NCI-H2081 (cell line): ENCODE results near the gene AKAIN1.
A peak's percentile ranks its signal among the peaks of the same experiment; 100 is the strongest.

Experiments used
- DNase-seq, 2 experiments: peaks; one replicate each; lab custom pipeline; 2025; lab: John Stamatoyannopoulos, UW

The AKAIN1 gene, protein sequence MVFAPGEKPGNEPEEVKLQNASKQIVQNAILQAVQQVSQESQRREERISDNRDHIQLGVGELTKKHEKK

GRCh38 chr18:5197032-5197434, at the start of gene AKAIN1:
Gene AKAIN1 (minus strand): TSS chr18:5197257. CDS start chr18:5197053, 204 bp downstream.
- peak; percentile 26 to 36 for DNase-seq

DNA sequence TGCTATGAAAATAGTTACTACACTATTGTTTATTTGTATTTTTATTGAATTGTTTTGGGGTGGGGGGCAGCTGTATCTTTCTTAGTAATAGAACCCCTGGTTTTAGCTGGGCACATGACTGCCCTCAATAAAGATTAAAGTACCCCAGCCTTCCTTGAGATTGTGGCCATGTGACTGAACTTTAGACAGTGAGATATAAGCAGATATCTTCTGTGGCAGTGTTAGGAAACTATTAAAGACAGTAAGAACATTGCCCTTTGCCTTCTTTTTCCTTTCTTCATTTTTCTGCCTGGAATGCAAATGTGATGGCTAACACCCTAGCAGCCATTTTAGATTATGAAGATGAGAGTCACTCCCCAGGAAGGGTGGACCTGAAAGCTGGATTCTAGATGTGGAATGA, 47.9 kb upstream of the AKAIN1 start:
- no peak for DNase-seq

DNA sequence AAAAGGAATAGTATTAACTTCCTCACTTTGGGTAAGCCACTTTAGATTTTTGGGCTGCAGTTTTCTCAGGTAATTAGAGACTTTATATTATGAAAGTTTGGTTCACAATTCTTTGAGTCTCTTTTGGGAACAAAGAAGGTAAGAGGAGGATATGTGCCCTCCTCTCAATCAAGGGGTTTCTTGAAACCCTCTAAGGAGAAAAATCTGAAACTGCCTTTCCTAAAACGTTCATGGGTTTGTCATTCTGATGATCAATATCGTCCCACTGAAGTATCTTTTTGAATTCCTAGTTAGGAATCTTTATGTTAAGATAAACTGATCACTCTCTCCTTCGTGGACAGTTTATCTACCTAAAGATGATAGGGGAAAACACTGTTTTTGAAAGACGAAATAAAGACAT, 42.4 kb upstream of the AKAIN1 start:
- no peak for DNase-seq

DNA sequence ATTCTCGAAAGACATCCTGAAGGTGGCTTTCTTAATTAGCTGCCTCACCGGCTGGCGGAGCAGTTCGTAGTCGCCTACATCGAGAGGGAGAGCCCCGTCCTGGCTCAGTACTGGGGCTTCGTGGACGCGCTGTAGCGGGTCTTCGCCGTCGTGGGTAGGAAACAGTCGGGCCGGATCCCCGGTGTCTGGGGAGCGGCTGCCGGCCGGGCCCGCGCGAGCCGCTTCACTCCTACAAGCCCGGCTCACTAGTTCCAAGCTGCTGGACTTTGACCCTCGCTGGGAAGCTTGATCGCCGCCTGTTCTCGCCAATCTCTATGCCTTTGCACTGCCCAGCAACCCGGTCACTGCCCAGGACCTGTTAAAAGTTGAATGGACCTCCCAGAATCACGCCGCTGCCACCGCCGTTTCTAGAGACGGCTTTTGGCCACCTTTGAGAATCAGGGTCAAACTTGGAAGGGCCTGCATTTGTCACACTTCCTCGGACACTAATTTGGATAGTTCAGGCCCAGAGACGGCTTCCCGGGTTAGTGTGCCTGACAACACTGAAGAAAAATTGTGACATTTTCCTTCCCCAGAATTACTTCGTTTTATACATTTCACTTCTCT, 41.4 kb upstream of the AKAIN1 start:
- peak in 1 of 2 experiments; percentile 32 for DNase-seq

DNA sequence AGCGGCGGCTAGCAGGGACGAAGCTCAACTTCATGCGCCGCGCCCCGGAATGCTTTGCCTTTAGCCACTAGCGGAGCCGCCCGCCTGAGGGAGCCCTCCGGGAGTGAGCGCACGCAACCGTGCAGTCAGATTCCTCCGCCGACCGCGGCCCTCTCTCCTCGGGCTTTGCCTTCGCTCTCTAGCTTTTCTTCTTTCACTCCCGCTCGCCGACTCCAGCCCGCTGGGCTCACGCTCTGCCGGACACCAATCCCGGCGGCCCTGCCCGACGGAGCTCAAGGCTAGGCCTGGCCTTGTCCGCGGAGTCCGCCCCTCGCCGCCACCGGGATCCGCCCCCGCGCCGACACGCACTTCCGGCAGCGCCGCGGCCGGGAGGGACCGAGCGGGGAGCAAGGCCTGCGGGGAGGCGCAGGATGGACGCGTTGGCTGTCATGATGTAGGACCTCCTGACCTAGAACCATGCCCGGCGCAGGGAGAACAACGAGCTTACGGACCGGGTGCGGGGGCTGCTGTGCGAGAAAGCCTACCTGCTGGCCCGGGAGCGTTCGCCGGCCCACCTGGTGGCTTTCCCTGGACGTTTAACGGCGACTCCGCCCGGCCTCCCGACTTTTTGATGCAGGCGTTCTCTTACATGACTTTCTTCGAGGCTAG, 40.8 kb upstream of the AKAIN1 start:
- DNase-seq: peak; percentile 83 to 95

- DNase-seq: peak; percentile 22 to 74
Measured at GRCh38 chr18:5237083-5237722, 40.1 kb upstream of the AKAIN1 start.

- no peak for DNase-seq
Measured at GRCh38 chr18:5214583-5215351, 17.7 kb upstream of the AKAIN1 start.

DNA sequence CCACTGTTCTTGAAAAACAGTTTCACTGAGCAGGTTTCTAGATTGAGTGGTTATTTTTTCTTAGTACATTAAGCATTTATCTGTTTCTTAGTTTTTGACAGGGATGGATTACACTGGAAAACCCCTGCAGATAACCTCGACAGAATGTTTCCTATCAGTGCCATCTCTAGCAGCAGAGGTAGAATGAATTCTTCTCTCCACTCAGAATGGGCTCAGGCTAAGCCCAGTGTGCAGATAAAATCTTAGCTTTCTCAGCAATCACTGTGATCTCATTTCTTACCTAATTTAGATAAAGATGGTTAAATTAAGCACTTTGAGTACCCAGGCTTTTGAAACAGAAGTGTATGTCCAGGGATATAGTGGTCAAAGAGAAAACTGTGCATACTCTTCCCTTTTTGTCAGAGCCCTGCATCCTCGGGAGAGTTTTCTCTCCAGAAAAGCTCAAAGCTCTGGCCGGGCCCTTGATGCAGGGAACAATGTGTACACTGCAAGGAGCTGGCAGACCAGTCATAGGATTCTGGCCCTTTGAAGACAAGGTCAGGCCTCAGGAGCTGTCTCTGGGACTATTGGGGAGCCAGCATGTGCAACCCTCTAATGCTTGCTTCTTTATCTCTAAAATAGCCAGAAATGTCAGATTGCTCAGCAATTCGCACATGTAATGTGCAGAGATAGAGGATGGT, 10.6 kb upstream of the AKAIN1 start:
- DNase-seq: no peak

DNA sequence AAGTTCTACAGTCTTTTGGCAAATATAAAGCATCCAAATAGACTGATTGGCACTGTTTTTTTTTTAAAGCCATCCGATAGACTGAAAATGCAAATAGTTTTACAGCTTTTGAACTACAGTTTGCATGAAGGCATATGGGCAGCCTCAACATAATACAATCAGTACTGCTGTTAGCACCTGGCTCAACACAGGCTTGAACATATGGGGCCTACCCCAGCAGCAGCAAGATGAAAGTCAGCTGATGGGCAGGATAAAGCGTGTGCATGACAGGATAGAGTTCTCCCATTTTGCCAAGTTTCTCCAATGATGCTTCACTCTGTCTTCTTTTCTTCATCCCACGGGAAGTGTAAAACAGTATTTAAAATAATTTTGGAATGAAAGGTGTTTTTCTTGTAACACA, 1.3 kb upstream of the AKAIN1 start:
- no peak for DNase-seq

- no peak for DNase-seq
Measured at GRCh38 chr18:5197461-5197860, 404 bp upstream of the AKAIN1 start.

GRCh38 chr18:5196253-5197031, 615 bp downstream of the AKAIN1 start:
- peak in 1 of 2 experiments; percentile 22 for DNase-seq

DNA sequence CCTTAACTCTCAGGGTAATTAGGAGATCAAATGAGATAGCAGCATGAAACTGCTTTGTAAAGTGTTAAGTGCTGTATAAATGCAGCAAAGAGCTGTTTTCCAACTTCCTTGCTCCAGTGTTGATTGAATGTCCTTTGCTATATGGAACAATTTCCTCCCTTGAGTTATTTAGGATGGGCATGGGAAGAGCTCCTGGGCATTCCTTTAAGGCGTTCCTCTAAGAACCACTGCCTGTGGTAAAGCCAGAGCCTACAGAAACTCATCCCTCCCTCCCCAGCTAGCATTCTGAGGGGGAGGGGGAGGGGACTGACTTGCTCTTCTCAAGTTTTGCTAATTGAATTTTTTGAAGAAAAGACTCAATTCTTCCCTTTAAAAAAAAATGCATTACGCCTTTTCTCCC, 1.4 kb downstream of the AKAIN1 start:
- no peak for DNase-seq

DNA sequence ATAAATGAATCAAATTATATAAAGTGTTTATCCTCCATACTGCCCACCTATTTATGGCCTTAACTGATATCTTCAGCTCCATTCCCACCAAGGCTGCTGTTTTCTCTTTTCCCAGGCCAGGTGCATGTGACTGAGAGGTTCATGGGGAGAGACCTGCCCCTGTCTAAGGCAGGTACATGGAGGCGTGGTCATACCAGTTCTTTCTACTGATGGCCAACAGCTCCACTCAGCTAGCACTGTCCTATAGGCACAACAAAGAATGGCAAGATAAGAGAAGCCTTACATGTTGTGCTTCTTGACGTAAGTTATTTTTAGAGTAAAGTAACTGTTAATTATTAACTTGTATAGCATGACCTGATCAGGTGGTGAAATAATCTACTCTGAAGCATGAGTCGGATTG, 16.8 kb downstream of the AKAIN1 start:
- no peak for DNase-seq

GRCh38 chr18:5178519-5178918, 18.5 kb downstream of the AKAIN1 start:
- DNase-seq: no peak

DNA sequence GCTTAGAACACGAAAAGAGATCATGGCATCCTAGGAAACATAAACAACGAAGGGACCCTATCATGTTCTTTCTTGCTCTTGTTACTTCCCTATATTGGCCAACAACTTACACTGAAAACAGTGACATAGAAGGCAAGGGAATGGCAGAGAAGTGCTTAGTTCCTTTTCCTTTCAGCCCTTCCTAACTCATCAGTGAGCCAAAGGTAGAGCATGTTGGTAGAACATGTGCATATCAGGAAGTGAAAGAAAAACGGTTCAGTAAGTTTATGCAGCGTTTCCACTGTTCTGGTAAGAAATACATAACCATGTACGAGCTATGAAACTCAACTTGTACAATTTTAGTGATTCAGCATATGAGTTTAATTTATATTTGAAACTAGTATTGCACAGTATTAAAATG, 21.7 kb downstream of the AKAIN1 start:
- DNase-seq: no peak

DNA sequence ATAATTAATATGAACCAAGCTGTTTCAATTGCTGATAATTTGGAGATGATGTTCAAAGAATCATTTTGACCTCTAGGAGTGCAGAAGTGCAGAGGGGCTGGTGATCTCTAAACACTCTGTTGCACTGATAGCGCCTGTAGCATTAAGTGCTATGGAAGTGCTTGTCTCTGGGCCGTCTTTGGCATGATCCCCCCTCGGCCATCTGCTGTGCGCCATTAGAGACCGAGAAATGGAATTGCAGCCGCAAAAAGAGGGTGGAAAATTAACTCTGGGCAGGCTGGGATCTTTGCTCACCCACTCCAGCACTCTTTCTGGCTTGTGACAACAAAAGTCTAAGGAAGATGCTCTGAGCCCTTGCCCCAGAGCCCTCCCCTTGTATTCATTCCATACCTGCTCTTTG, 23.4 kb downstream of the AKAIN1 start:
- no peak for DNase-seq

GRCh38 chr18:5173236-5173635, 23.8 kb downstream of the AKAIN1 start:
- no peak for DNase-seq

GRCh38 chr18:5167831-5168230, 29.2 kb downstream of the AKAIN1 start:
- no peak for DNase-seq

DNA sequence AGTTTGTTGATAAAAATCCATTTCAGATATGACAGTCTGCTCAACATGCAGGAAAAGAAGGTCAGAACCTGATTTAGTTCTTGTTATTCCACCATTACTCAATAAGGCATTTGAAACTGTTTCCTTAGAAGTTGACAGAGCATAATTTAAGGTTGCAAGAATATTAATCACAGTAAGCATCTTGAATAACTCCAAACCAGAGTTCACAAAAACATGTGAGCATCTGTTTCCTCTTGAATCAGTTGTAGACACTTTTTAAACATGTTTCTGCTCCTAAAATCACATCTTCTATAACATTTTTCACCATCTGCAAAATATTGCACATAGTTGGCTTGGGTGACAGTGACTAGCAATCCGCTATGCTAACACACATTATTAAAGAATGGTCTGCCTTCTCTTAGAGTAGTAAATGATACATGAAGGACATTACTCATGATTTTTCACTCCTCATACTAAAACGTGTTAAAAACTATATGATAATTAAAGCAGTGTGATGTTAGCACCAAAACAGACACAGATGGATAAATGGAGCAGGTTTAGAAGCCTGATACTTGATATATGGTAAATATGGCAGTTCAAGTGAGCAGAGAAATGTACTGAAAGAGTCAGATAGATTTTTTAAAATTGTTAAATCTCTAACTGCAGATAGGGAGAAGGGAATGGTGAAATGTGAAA, 30.3 kb downstream of the AKAIN1 start:
- DNase-seq: no peak

- no peak for DNase-seq
Measured at GRCh38 chr18:5164903-5165302, 32.2 kb downstream of the AKAIN1 start.

DNA sequence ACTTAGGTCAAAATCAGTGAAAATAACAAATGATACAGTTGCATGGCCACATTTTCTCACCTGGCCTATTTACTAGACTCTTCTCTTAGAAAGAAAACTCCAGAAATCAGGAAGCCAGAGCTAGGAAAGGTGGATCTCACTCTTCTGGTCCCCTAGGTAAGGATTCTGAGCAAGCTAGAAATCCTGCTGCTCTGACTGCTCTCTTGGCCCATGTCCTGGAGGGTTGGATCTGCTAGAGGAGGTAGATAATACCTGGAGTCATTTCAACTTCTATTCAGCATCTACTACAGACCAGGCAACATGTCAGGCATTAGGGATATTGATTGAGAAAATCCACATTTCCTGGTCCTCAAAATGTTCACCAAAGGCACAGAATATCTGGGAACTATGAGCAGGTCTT, 34.9 kb downstream of the AKAIN1 start:
- DNase-seq: no peak
